ENCODE data around the gene NPAS3.

GRCh38 chr14:33369041-33369440 is 430.4 kb downstream of the NPAS3 start:
- TF ChIP-seq CTCF (IDR thresholded peaks at IDR 0.05 in 2 of 3, conservative IDR thresholded peaks at IDR 0.05 in 1 of 3; ENCODE audit: borderline replicate concordance in 1 of 3, insufficient read depth in 1 of 3, low read depth in 2 of 3, low read length in 2 of 3): no peak
- TF ChIP-seq POLR2AphosphoS5 (IDR thresholded peaks at IDR 0.05; ENCODE audit: low read depth, low read length): no peak
- no peak for TF ChIP-seq EZH2phosphoT487 (IDR thresholded peaks at IDR 0.05; ENCODE audit: borderline replicate concordance)
- TF ChIP-seq REST (IDR thresholded peaks at IDR 0.05; ENCODE audit: low read depth): no peak
- TF ChIP-seq SIN3A (IDR thresholded peaks at IDR 0.05; ENCODE audit: low read depth): no peak
- TF ChIP-seq YY1 (IDR thresholded peaks at IDR 0.05; ENCODE audit: extremely low read depth, insufficient replicate concordance, low read depth, low read length): no peak
- no peak for TF ChIP-seq JUND (IDR thresholded peaks at IDR 0.05)
- TF ChIP-seq ZFX (IDR thresholded peaks at IDR 0.05): no peak
- no peak for TF ChIP-seq POLR2A (IDR thresholded peaks at IDR 0.05; ENCODE audit: borderline replicate concordance, extremely low read depth, insufficient read depth, insufficient read length)
- no peak for TF ChIP-seq TCF7L2 (IDR thresholded peaks at IDR 0.05; ENCODE audit: borderline replicate concordance, extremely low read depth, insufficient read depth, insufficient read length)
